Measurements from ENCODE around the gene PTGS1. TPM values are rescaled to one million over a fixed set of nuclear protein-coding genes. Genes with fewer than 3 reads are reported as not detected.
A peak's percentile ranks its signal among the peaks of the same experiment; 100 is the strongest.

Gene PTGS1
- total and polyA plus RNA-seq, 9 of the 15 experiments (the other 6 are each of a cell fraction or from before 2014, with no cell fraction given), result 3.4 to 12.9 (median 5.3) TPM

DNA sequence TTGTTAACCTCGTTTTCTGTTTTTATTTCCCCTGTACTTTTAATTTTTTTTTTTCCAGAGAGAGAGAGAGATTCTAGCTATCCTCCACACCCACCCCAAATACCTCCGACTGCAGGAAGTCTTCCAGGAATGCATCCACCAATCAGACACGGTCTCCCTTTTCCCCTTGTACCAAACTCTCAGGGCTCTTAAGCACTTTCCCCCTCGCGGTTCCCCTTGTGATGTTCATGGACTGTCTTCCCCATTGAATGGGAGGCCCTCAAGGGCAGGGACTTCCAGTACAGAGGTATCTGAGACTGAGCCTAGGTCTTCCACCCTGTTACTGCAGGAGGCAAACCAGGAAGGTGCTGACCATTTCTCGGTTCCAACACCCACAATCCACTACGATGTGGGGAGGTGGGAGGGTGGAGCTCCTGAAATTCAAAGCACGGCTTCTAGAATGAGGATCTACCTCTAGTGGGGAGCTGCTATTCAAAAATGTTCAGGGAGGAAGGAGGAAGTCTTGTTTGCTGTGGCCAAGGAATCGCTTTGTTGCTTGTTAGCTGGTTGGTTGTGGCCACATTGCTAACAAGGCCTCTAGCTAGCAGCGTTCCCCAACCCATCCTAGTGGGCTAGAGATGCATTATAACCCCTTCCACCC, 37.5 kb upstream of the PTGS1 start:
- peaks cover 21 to 26% of the 10 kb centered on the region in 2 experiments for H3K4me1 ChIP-seq (replicated peaks in 1 of 2; ENCODE audit: control insufficient read depth in 2 of 2, insufficient read depth in 2 of 2, low read length in 2 of 2)
- ChIA-PET POLR2A (no interaction called here), CTCF (ENCODE audit: low intra/inter-chr PET ratio) (no interaction called here)
- H2AFZ ChIP-seq (ENCODE audit: low read depth, low read length), result no peak overlapping the region
- peaks cover 18% of the 10 kb centered on the region; the same call in 2 of the 3 replicates for H3K36me3 ChIP-seq (ENCODE audit: control insufficient read depth, insufficient read depth, low read length)
- no peaks in the 10 kb centered on the region for H3K9me3 ChIP-seq (replicated peaks; ENCODE audit: control insufficient read depth, insufficient read depth, low read depth, low read length)
- WGBS (ENCODE audit: insufficient coverage, low coverage, missing lambda C conversion rate), result 53% methylated on average over 10 of the region's 10 CpGs
- peak in 1 of 4 experiments; percentile 16 for DNase-seq (ENCODE audit: extremely low read depth in 1 of 4, low spot score in 3 of 4)
- no peak overlapping the region for H3K4me3 ChIP-seq
- intact Hi-C loops (cut with micrococcal nuclease) (no loop called here), in situ Hi-C loops (cut with MboI) (loop anchor here (25.0 kb wide), 1 partner anchor 646 kb away; no protein-coding TSS in a partner anchor)
- no peaks in the 10 kb centered on the region for H4K20me1 ChIP-seq (replicated peaks; ENCODE audit: control insufficient read depth, insufficient read depth, low read length)
- FAIRE-seq, result no peak
- no peak for ATAC-seq
- H3K9me1 ChIP-seq (ENCODE audit: control insufficient read depth, insufficient read depth, low read length), result no peaks in the 10 kb centered on the region
- TF ChIP-seq ESRRB (CRISPR knock-in tag; IDR thresholded peaks at IDR 0.05; ENCODE audit: borderline replicate concordance) (no peak), BCOR (IDR thresholded peaks at IDR 0.05) (peak; percentile 30; the same call in 1 of the 2 replicates), ZFP36 (IDR thresholded peaks at IDR 0.05; ENCODE audit: low read depth, low read length, partially characterized antibody) (peak; percentile 82), NR1H2 (CRISPR knock-in tag; IDR thresholded peaks at IDR 0.05) (no peak)
- TF ChIP-seq, protein P1, sequence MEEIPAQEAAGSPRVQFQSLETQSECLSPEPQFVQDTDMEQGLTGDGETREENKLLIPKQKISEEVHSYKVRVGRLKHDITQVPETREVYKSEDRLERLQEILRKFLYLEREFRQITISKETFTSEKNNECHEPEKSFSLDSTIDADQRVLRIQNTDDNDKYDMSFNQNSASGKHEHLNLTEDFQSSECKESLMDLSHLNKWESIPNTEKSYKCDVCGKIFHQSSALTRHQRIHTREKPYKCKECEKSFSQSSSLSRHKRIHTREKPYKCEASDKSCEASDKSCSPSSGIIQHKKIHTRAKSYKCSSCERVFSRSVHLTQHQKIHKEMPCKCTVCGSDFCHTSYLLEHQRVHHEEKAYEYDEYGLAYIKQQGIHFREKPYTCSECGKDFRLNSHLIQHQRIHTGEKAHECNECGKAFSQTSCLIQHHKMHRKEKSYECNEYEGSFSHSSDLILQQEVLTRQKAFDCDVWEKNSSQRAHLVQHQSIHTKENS (CRISPR knock-in tag; IDR thresholded peaks at IDR 0.05), result no peak
- H3K27me3 ChIP-seq (ENCODE audit: control insufficient read depth in 2 of 2, insufficient read depth in 2 of 2, low read length in 2 of 2), result no peaks in the 10 kb centered on the region
- H3K27ac ChIP-seq (ENCODE audit: extremely low read depth, low read depth, low read length), result no peak overlapping the region
- H3K4me2 ChIP-seq (ENCODE audit: insufficient read depth, low read length), result no peak overlapping the region
- peak overlapping the region in 1 of 2 experiments; percentile 14; a peak in 1 of 4 replicates for H3K9ac ChIP-seq (ENCODE audit: insufficient read depth in 1 of 2, low read depth in 2 of 2, low read length in 2 of 2)
- H3K79me2 ChIP-seq (ENCODE audit: control insufficient read depth, insufficient read depth, low read length), result no peaks in the 10 kb centered on the region
- no TSS peak for BruUV-seq (replicated peaks)
